Measurements from ENCODE around the gene CMA1. TPM values are rescaled to one million over a fixed set of nuclear protein-coding genes. Genes with fewer than 3 reads are reported as not detected.
"Not testable (repeated sequence)": the region's sequence is repeated elsewhere in the genome, so short reads cannot be mapped to it uniquely, and the experiment has no call there.

Gene CMA1
- total and polyA plus RNA-seq, 4 experiments from 2014 or later, result not detected

DNA sequence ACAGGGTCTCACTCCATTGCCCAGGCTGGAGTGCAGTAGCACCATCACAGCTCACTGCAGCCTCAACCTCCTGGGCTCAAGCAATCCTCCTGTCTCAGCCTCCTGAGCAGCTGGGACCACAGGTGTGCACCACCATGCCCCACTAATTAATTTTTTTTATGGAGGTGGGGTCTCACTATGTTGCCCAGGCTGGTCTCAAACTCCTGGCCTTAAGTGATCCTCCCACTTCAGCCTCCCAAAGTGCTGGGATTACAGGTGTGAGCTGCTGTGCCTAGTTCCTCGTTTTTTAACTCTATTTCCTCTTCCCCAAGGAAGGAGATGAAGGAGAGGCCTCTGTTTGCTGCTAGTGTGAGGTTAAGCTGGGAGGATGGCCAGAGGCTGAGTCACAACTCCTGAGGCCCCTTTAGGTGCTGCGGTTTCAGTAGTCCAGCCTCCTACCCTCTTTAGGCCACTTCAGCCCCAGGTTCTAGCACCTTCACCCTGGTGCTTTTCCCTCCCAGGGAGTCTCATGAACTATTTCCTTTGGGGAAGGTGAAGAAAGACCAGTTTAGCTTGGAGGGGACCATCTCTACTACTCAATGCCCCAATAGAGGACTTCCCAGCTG lies 25.3 kb downstream of the CMA1 start:
- not testable (repeated sequence) for H3K4me3 Mint-ChIP-seq; H3K9me3 ChIP-seq (ENCODE audit: control insufficient read depth in 1 of 2, low read length in 2 of 2); H3K4me3 ChIP-seq (ENCODE audit: low read length in 2 of 2); H3K27ac ChIP-seq (ENCODE audit: low read depth, low read length); H3K36me3 Mint-ChIP-seq; H3K27me3 ChIP-seq (ENCODE audit: insufficient read depth, low read length); H3K36me3 ChIP-seq (ENCODE audit: insufficient read depth, low read length); H3K27me3 Mint-ChIP-seq; H3K9me3 Mint-ChIP-seq; DNase-seq
- intact Hi-C loops (cut with micrococcal nuclease), result loop anchor here (5.0 kb wide), 1 partner anchor 650 kb away; no protein-coding TSS in a partner anchor
- peak overlapping the region in 2 of 7 donors; percentile 2 to 19 for H3K27ac Mint-ChIP-seq
- peaks cover 0 to 29% (median 20%) of the 10 kb centered on the region in 4 donors for H3K4me1 Mint-ChIP-seq
- peaks cover 17% of the 10 kb centered on the region for H3K4me1 ChIP-seq (ENCODE audit: insufficient read depth, low read length)
- ChIA-PET CTCF (ENCODE audit: partially characterized antibody) (interaction anchor here (0.9 to 3.4 kb wide), 9 partner anchors 8 to 199 kb away, joined by 3 to 14 read pairs (median 4); no protein-coding TSS in a partner anchor), POLR2A (ENCODE audit: partially characterized antibody) (interaction anchor here (3.5 kb wide), 1 partner anchor 42 kb away, joined by 17 read pairs; the partner anchor contains the start of gene SDR39U1)

DNA sequence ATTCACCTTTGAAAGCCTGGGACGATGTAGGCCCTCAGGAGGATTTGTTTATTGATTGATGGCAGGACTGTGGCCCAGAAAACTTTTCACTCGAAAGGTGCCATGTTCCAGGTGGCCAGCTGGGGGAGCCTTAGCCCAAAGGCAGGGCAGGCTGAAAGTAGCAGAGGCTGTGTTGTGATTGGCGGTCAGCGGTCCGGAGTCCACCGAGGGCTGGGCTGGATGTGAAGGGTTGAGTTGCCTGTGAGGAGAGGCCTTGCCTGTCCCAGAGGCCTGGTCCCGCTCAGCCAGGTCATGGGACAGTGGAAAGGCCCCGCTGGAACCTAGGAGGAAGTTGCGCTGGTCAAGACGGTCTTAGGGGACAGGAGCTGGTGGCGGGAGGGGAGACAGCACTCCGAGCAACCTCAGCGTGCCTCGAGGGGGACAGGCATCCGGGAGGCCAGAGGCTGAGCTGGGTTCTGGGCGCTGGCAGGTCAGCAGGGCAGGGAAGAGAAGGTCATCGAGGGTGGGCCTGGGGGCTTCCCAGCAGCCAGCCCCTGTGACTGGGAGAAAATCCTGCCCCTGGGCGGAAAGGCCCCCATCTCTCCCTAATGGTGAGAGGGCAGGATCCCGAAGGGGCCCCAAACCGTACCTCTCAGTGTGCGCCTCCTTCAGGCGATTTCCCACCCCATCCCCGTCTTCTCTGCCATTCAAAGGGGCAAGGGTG lies 26.3 kb downstream of the CMA1 start:
- Mint-ChIP-seq H3K4me3 (peak overlapping the region in 5 of 8 donors; percentile 38 to 61 (median 51)), H3K27ac (peak overlapping the region in 4 of 7 donors; percentile 4 to 57 (median 26)), H3K4me1 (peaks cover 0 to 29% (median 20%) of the 10 kb centered on the region in 4 donors), H3K36me3 (peaks cover 0 to 5% of the 10 kb centered on the region in 2 donors), H3K27me3 (no peaks in the 10 kb centered on the region), H3K9me3 (peaks cover 0 to 2% (median 0%) of the 10 kb centered on the region in 8 donors)
- Histone ChIP-seq H3K4me1 (ENCODE audit: insufficient read depth, low read length) (peaks cover 17% of the 10 kb centered on the region), H3K4me3 (ENCODE audit: low read length in 2 of 2) (no peak overlapping the region), H3K9me3 (ENCODE audit: control insufficient read depth in 1 of 2, low read length in 2 of 2) (no peaks in the 10 kb centered on the region), H3K27ac (ENCODE audit: low read depth, low read length) (no peak overlapping the region), H3K36me3 (ENCODE audit: insufficient read depth, low read length) (no peaks in the 10 kb centered on the region), H3K27me3 (ENCODE audit: insufficient read depth, low read length) (no peaks in the 10 kb centered on the region)
- CTCF ChIA-PET (ENCODE audit: partially characterized antibody), result interaction anchor here (0.6 to 3.4 kb wide), 15 partner anchors 9 to 653 kb away, joined by 3 to 14 read pairs (median 4); no protein-coding TSS in a partner anchor
- DNase-seq, result peak in 4 of 5 donors; percentile 18 to 38 (median 25)
- intact Hi-C loops (cut with micrococcal nuclease), result loop anchor here (2.0 to 5.0 kb wide), 2 partner anchors 197 to 651 kb away; no protein-coding TSS in a partner anchor
- POLR2A ChIA-PET (ENCODE audit: partially characterized antibody), result interaction anchor here (3.5 kb wide), 1 partner anchor 41 kb away, joined by 17 read pairs; the partner anchor contains the start of gene SDR39U1

GRCh38 chr14:24479999-24480398 lies 28.1 kb downstream of the CMA1 start:
- H3K9me3 Mint-ChIP-seq; CTCF ChIA-PET (ENCODE audit: partially characterized antibody); H3K9me3 ChIP-seq (ENCODE audit: control insufficient read depth in 1 of 2, low read length in 2 of 2); H3K36me3 Mint-ChIP-seq; H3K36me3 ChIP-seq (ENCODE audit: insufficient read depth, low read length); H3K27me3 Mint-ChIP-seq; H3K27ac ChIP-seq (ENCODE audit: low read depth, low read length); H3K27me3 ChIP-seq (ENCODE audit: insufficient read depth, low read length); H3K27ac Mint-ChIP-seq; H3K4me3 Mint-ChIP-seq; DNase-seq; POLR2A ChIA-PET (ENCODE audit: partially characterized antibody); H3K4me3 ChIP-seq (ENCODE audit: low read length in 2 of 2): not testable (repeated sequence)
- intact Hi-C loops (cut with micrococcal nuclease), result loop anchor here (2.0 to 5.0 kb wide), 2 partner anchors 199 to 652 kb away; no protein-coding TSS in a partner anchor
- H3K4me1 ChIP-seq (ENCODE audit: insufficient read depth, low read length), result peaks cover 17% of the 10 kb centered on the region
- peaks cover 0 to 29% (median 20%) of the 10 kb centered on the region in 4 donors for H3K4me1 Mint-ChIP-seq

GRCh38 chr14:24475261-24475660 lies 32.8 kb downstream of the CMA1 start:
- Histone ChIP-seq H3K36me3 (ENCODE audit: insufficient read depth, low read length) (no peaks in the 10 kb centered on the region), H3K4me1 (ENCODE audit: insufficient read depth, low read length) (no peaks in the 10 kb centered on the region), H3K4me3 (ENCODE audit: low read length in 2 of 2) (no peak overlapping the region), H3K9me3 (ENCODE audit: control insufficient read depth in 1 of 2, low read length in 2 of 2) (no peaks in the 10 kb centered on the region), H3K27me3 (ENCODE audit: insufficient read depth, low read length) (no peaks in the 10 kb centered on the region), H3K27ac (ENCODE audit: low read depth, low read length) (no peak overlapping the region)
- Mint-ChIP-seq H3K27me3 (peaks cover 0 to 4% of the 10 kb centered on the region in 2 donors), H3K9me3 (peaks cover 0 to 5% (median under 1%) of the 10 kb centered on the region in 8 donors), H3K4me1 (no peaks in the 10 kb centered on the region), H3K4me3 (no peak overlapping the region), H3K36me3 (peaks cover 0 to 5% of the 10 kb centered on the region in 2 donors), H3K27ac (no peak overlapping the region)
- ChIA-PET CTCF (ENCODE audit: partially characterized antibody) (interaction anchor here (0.6 to 2.0 kb wide), 2 partner anchors 9 to 120 kb away, joined by 3 to 7 read pairs; no protein-coding TSS in a partner anchor), POLR2A (ENCODE audit: partially characterized antibody) (no interaction called here)
- no peak for DNase-seq
- intact Hi-C loops (cut with micrococcal nuclease), result no loop called here

- H3K4me1 Mint-ChIP-seq, result no peaks in the 10 kb centered on the region
- Histone ChIP-seq H3K4me3 (ENCODE audit: low read length in 2 of 2) (no peak overlapping the region), H3K9me3 (ENCODE audit: control insufficient read depth in 1 of 2, low read length in 2 of 2) (no peaks in the 10 kb centered on the region), H3K27ac (ENCODE audit: low read depth, low read length) (no peak overlapping the region), H3K4me1 (ENCODE audit: insufficient read depth, low read length) (no peaks in the 10 kb centered on the region), H3K27me3 (ENCODE audit: insufficient read depth, low read length) (no peaks in the 10 kb centered on the region), H3K36me3 (ENCODE audit: insufficient read depth, low read length) (no peaks in the 10 kb centered on the region)
- H3K27me3 Mint-ChIP-seq, result peaks cover 0 to 4% of the 10 kb centered on the region in 2 donors
- ChIA-PET CTCF (ENCODE audit: partially characterized antibody) (no interaction called here), POLR2A (ENCODE audit: partially characterized antibody) (no interaction called here)
- intact Hi-C loops (cut with micrococcal nuclease), result no loop called here
- H3K4me3 Mint-ChIP-seq, result no peak overlapping the region
- peaks cover 0 to 5% of the 10 kb centered on the region in 2 donors for H3K36me3 Mint-ChIP-seq
- no peak for DNase-seq
- H3K27ac Mint-ChIP-seq, result no peak overlapping the region
- peaks cover 0 to 5% (median 0%) of the 10 kb centered on the region in 8 donors for H3K9me3 Mint-ChIP-seq
Measured at GRCh38 chr14:24473211-24473610, 34.9 kb downstream of the CMA1 start.

DNA sequence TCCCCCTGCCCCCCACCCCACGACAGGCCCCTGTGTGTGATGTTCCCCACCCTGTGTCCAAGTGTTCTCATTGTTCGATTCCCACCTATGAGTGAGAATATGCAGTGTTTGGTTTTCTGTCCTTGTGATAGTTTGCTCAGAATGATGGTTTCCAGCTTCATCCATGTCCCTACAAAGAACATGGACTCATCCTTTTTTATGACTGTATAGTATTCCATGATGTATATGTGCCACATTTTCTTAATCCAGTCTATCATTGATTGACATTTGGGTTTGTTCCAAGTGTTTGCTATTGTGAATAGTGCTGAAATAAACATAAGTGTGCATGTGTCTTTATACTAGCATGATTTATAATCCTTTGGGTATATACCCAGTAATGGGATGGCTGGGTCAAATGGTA lies 37.6 kb downstream of the CMA1 start:
- intact Hi-C loops (cut with micrococcal nuclease); POLR2A ChIA-PET (ENCODE audit: partially characterized antibody); H3K27me3 Mint-ChIP-seq; H3K36me3 ChIP-seq (ENCODE audit: insufficient read depth, low read length); DNase-seq; H3K27ac ChIP-seq (ENCODE audit: low read depth, low read length); H3K9me3 Mint-ChIP-seq; H3K36me3 Mint-ChIP-seq; H3K27me3 ChIP-seq (ENCODE audit: insufficient read depth, low read length); H3K4me1 ChIP-seq (ENCODE audit: insufficient read depth, low read length); H3K9me3 ChIP-seq (ENCODE audit: control insufficient read depth in 1 of 2, low read length in 2 of 2); H3K4me3 Mint-ChIP-seq; H3K27ac Mint-ChIP-seq; H3K4me3 ChIP-seq (ENCODE audit: low read length in 2 of 2); H3K4me1 Mint-ChIP-seq: not testable (repeated sequence)
- CTCF ChIA-PET (ENCODE audit: partially characterized antibody), result interaction anchor here (0.7 to 1.4 kb wide), 2 partner anchors 11 to 13 kb away, joined by 4 to 5 read pairs; no protein-coding TSS in a partner anchor

DNA sequence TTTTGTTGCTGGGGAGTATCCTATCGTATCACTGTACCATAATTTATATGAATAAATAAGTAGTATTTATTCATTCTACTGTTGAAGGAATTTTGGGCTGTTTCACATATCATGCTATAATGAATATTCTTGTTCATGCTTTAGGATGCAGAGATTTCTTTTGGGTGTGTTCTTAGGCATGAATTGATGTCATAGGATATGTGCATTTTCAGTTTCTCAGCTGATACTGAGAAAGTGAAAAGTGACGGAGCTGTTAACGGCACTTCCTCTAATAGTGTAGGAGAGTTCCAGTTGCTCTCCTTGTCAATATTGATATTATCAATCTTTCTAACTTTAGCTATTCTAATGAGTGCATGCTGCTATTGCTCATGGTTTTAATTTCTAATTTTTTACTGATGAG lies 42.3 kb downstream of the CMA1 start:
- POLR2A ChIA-PET (ENCODE audit: partially characterized antibody), result no interaction called here
- peaks cover 27% of the 10 kb centered on the region for H3K4me1 ChIP-seq (ENCODE audit: insufficient read depth, low read length)
- H3K36me3 ChIP-seq (ENCODE audit: insufficient read depth, low read length), result no peaks in the 10 kb centered on the region
- H3K9me3 Mint-ChIP-seq, result peaks cover 0 to 3% (median 0%) of the 10 kb centered on the region in 8 donors
- H3K9me3 ChIP-seq (ENCODE audit: control insufficient read depth in 1 of 2, low read length in 2 of 2), result no peaks in the 10 kb centered on the region
- no peaks in the 10 kb centered on the region for H3K36me3 Mint-ChIP-seq
- intact Hi-C loops (cut with micrococcal nuclease), result no loop called here
- peaks cover 0 to 2% of the 10 kb centered on the region in 2 donors for H3K27me3 Mint-ChIP-seq
- no peaks in the 10 kb centered on the region for H3K27me3 ChIP-seq (ENCODE audit: insufficient read depth, low read length)
- H3K4me3 ChIP-seq (ENCODE audit: low read length in 2 of 2), result no peak overlapping the region
- H3K27ac ChIP-seq (ENCODE audit: low read depth, low read length), result no peak overlapping the region
- peak overlapping the region in 1 of 8 donors; percentile 62 for H3K4me3 Mint-ChIP-seq
- peaks cover 16 to 28% (median 20%) of the 10 kb centered on the region in 4 donors for H3K4me1 Mint-ChIP-seq
- H3K27ac Mint-ChIP-seq, result no peak overlapping the region
- DNase-seq, result no peak
- CTCF ChIA-PET (ENCODE audit: partially characterized antibody), result no interaction called here

Measured in CD4-positive, alpha-beta memory T cell (primary cell).